Activated CD8-positive, alpha-beta memory T cell treated with anti-CD3 and anti-CD28 coated beads for 1 hour (primary cell): Measurements from ENCODE around the gene KIAA0319L.
"Not testable (repeated sequence)": the region's sequence is repeated elsewhere in the genome, so short reads cannot be mapped to it uniquely, and the experiment has no call there.

Experiments used
- DNase-seq, 2 donors: peaks; one replicate each; pipeline ENCODE4 v3.0.0-alpha.2; 2020; ENCODE audit warnings: low read depth in 1 of 2; ENCODE audit errors: extremely low read depth in 1 of 2

KIAA0319L gene

DNA sequence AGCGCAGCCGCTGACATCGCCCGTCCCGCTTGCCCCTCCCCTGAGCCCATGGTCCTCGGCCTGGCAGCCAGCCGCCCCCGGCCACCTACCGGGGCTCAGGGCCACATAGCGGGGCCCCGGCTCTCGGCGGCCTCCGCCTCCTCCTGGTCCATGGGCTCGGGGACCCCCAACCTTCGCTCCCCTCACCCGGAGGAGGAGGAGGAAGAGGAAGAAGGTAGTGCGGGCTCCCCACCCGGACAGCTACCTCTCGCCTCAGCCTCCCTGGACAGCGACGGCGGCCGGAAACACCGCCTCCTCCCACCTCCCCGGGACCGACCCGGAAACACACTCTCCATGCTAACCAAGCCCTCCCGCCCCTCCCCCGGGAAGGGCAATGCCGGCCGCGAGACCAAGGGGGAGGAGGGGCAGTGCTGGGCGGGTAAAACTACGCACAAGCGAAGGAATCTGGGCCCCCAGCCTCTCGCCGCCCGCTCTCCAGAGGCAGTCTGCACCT is at the start of gene KIAA0319L:
Gene KIAA0319L (minus strand): TSS at position 286 of the 493 bp plus-strand sequence. CDS start 2,912 bp downstream, outside the sequence.
- no peak for DNase-seq

GRCh38 chr1:35605867-35606182 is 48.6 kb upstream of the KIAA0319L start:
- no peak for DNase-seq

- DNase-seq = no peak
Measured at GRCh38 chr1:35605071-35605866, 48.1 kb upstream of the KIAA0319L start.

GRCh38 chr1:35603941-35604340 is 46.7 kb upstream of the KIAA0319L start:
- no peak for DNase-seq

GRCh38 chr1:35603468-35603867 is 46.3 kb upstream of the KIAA0319L start:
- DNase-seq = no peak

DNA sequence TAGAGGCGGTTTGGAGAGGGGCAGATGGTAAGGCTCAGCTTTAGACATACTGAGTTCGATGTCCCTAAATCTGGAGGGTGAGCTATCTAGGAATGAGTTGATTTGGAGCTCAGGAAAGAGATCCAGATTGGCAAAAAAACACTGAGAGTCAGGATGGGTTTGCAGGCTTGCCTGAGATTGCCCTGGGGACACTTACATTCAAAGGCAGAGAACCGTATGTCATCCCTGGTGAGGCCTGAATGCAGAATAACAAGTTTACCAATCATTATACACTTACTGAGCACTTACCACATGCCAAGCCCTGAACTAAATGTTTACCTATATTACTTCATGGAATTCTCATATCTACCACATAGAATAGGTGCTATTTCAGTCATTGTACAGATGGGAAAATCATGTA is 43.4 kb upstream of the KIAA0319L start:
- no peak for DNase-seq

DNA sequence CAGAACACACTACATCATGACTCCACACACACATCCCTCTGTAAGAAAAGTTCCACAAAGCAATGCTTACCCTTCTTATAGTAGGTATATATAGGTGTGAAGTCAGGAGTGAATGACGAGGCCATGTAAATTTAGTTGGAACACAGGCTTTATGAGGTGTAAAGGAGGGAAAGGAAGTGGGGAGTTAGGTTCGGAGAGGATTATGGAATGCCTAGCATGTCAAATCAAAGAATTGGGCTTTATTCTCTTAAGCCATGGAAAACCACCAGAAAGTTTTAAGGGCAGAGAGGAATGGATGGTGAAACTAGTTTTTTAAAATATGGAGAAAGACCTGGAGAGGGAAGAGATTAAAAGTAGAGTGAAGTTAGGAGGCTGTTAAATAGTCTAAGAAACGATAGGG is 42.2 kb upstream of the KIAA0319L start:
- no peak for DNase-seq

- no peak for DNase-seq
Measured at GRCh38 chr1:35598895-35599294, 41.7 kb upstream of the KIAA0319L start.

- no peak for DNase-seq
Measured at GRCh38 chr1:35597870-35598269, 40.7 kb upstream of the KIAA0319L start.

DNA sequence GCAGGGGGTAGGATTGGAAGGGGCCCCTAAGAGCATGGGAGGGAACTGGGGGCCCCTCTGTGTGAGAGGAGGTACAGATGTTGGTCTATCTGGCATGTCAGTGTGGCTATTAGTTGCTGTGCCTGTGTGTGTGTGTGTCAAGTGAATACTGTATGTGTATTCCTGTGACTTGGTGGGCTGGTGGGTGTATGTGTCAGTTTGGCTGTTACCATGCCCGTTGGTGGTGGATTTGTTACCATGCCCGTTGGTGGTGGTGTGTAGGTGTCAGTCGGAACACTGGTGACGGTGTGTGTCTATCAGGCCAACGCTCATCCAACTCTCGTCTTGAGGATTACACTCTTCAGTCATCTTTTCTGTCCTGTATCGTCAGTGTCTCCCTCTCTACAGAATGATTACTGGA is 38.5 kb upstream of the KIAA0319L start:
- DNase-seq = no peak

DNA sequence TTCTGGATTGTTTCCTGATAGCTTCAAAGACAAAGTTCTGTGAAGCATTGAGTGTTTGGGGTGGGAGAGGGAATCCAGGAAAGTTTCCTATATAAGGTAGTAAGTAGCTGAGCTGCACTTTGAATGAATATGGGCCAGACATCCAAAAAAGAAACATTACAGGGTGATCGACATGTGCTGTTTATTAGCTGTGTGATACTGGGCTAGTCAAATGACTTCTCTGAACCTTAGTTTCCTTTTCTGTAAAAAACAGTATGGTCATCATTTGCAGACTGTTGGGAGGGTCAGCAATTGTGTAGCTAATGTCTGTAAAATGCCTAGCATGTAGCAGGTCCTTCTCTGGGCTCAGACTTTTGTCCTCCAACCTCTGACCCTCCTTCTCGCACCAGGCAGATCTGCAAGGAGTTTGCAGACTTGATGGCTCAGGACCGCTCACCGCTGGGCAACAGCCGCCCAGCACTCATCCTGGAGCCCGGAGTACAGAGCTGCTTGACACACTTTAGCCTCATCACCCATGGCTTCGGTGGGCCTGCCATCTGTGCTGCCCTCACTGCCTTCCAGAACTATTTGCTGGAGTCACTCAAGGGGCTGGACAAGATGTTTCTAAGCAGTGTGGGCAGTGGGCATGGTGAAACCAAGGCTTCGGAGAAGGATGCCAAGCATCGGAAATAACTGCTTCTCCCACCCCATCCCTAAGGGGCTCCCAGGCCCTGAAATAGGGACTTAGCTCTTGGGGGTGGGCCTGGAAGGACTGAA is 37.0 kb upstream of the KIAA0319L start:
- no peak for DNase-seq

DNA sequence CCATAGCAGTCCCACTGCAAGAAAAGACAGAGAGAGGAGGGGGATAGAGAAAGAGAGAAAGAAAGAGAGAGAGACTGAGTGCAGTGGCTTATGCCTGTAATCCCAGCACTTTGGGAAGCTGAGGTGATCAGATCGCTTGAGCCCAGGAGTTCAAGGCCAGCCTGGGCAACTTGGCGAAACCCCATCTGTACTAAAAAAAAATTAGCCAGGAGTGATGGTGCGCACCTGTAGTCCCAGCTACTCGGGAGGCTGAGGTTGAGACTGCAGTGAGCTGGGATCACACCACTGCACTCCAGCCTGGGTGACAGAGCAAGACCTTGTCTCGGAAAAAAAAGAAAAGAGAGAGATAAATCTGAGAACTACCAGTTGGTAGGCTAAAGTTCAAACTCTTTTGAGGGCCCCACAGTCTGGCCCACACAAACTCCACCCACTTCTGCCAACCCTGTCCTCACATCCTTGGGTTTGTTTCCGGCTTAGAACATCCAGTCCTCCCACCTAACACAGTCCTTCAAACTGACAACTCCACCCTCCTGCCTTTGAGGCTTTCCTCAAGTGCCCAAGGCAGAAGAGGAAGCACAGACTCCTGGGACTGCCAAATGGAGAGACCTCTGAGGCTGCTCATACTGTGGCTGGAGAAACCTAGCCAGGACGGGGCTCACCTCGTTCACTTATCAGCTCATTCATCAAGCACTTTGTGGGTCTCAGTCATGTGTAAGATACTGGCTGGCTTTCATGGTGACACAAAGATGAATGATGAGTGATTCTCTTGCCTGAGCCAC is 36.0 kb upstream of the KIAA0319L start:
- no peak for DNase-seq

- DNase-seq = no peak
Measured at GRCh38 chr1:35591211-35591610, 34.0 kb upstream of the KIAA0319L start.

DNA sequence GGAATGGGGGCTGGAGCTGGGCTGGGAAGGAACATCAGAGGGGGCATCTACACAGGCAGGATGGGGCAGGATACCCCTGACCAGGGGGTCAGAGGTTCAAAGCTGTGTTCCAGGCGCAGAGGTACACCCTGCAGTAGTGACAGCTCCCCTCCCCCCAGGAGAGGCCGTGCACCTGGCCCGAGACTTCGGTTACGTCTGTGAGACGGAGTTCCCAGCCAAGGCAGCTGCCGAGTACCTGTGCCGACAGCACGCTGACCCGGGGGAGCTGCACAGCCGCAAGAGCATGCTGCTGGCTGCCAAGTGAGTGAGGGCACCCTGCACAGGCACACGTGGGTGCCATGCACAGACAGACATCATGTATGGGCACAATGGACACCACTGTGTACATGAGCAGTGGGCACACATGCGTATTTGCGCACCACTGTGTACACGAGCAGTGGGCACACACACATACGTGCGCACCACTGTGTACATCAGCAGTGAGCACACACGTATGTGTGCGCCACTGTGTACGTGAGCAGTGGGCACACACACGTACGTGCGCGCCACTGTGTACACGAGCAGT is 33.4 kb upstream of the KIAA0319L start:
- DNase-seq = no peak

GRCh38 chr1:35589516-35590427 is 32.6 kb upstream of the KIAA0319L start:
- no peak for DNase-seq

DNA sequence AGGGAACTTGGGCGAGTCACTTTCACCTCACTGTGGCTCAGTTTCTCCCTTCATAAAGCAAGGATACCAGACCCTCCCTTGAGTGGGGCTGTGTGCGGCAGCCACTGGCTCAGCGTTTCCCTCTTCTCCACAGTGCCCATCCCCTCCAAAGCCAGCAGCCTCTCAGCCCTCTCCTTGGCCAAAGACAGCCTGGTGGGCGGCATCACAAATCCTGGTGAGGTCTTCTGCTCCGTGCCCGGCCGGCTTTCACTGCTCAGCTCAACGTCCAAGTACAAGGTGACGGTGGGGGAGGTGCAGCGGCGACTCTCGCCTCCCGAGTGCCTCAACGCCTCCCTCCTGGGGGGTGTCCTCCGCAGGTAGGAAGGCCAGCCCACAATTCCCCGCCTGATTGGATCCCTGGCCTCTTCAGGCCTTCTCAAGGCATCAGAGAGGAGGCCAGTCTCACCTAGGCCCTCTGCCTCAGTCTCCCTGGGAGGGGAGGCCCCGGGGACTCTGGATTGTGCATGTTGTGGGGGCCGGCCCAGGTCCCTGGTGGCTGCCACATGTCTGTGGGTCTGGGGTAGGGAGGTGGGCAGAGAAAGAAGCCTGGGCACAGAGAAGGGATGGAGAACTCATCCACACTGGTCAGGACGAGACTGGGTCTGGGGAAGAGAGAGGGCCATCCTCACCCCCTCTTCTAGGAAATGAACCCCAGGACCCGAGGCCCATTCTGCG is 31.2 kb upstream of the KIAA0319L start:
- DNase-seq = no peak

- no peak for DNase-seq
Measured at GRCh38 chr1:35587736-35588135, 30.5 kb upstream of the KIAA0319L start.

- DNase-seq = no peak
Measured at GRCh38 chr1:35586808-35587207, 29.6 kb upstream of the KIAA0319L start.

DNA sequence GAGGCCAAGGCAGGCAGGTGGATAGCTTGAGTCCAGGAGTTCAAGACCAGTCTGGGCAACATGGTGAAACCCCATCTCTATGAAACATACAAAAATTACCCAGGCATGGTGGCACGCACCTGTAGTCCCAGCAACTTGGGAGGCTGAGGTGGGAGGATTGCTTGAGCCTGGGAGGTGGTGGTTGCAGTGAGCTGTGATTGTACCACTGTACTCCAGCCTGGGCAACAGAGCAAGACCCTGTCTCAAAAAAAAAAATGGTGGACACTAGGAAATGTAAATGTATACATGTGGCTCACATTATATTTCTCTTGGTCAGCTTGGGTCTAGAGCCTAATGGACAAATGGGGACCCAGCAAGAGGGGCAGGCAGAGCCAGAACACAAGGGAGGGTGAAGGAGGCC is 28.6 kb upstream of the KIAA0319L start:
- DNase-seq = not testable (repeated sequence)
